Gastroesophageal sphincter (tissue), 4 donors: ENCODE measurements around the gene SHANK1. TPM values are rescaled to one million over a fixed set of nuclear protein-coding genes. Genes with fewer than 3 reads are reported as not detected.

Experiments
- ATAC-seq: fragments of 150-250 bp; one replicate; pipeline ENCODE4 v1.9.1; 2016; ENCODE audit warnings: mild to moderate bottlenecking, moderate library complexity
- H3K27ac ChIP-seq, 4 donors: fragments of 200-600 bp; sonication (generic) in 3 of 4; 1 replicate in 3 of 4; 2 replicates in 1 of 4; pipeline ENCODE4 v1.5.1; 2016 to 2019
- H3K27me3 ChIP-seq: fragments of 200-600 bp; sonication (generic); one replicate; pipeline ENCODE4 v1.5.1; 2019
- H3K36me3 ChIP-seq, 2 donors: fragments of 200-600 bp; sonication (generic); one replicate each; pipeline ENCODE4 v1.5.1; 2019; ENCODE audit warnings: control low read depth in 1 of 2
- H3K4me1 ChIP-seq, 3 donors: fragments of 200-600 bp; sonication (generic); 1 replicate in 2 of 3; 2 replicates in 1 of 3; pipeline ENCODE4 v1.5.1; 2016 to 2019; ENCODE audit warnings: control low read depth in 2 of 3
- H3K4me3 ChIP-seq, 2 donors: fragments of 200-600 bp; sonication (generic); one replicate each; pipeline ENCODE4 v1.5.1; 2019; ENCODE audit warnings: mild to moderate bottlenecking in 1 of 2, moderate library complexity in 1 of 2
- H3K9me3 ChIP-seq, 3 donors: fragments of 200-600 bp; sonication (generic); one replicate each; pipeline ENCODE4 v1.5.1; 2017 to 2019; ENCODE audit warnings: control low read depth in 2 of 3
- CTCF ChIP-seq, 4 experiments: fragments of 200-600 bp in 2 of 4; fragments of 450-650 bp in 2 of 4; sonication (generic) in 1 of 4; IDR thresholded peaks; one replicate each; pipeline ENCODE4 v1.5.1; 2017 to 2019; ENCODE audit warnings: antibody characterized with exemption in 4 of 4, mild to moderate bottlenecking in 2 of 4, moderate library complexity in 2 of 4
- EP300 ChIP-seq: sonication (generic); formaldehyde crosslinking; IDR thresholded peaks from one replicate; pipeline ENCODE4 v1.6.1; 2017; ENCODE audit warnings: antibody characterized with exemption, mild to moderate bottlenecking
- POLR2A ChIP-seq, 2 donors: fragments of 450-650 bp; IDR thresholded peaks; one replicate each; pipeline ENCODE4 v1.6.1; 2017; ENCODE audit warnings: antibody characterized with exemption in 2 of 2, mild to moderate bottlenecking in 2 of 2, moderate library complexity in 1 of 2
- POLR2AphosphoS5 ChIP-seq: sonication (generic); formaldehyde crosslinking; IDR thresholded peaks from one replicate; pipeline ENCODE4 v1.6.1; 2017; ENCODE audit warnings: antibody characterized with exemption
- WGBS, 2 donors: methylation state at CpG; one replicate each; pipeline ENCODE4 v1.1.5; 2018; ENCODE audit warnings: low coverage in 1 of 2; 5-methylcytosine and 5-hydroxymethylcytosine counted together
- total RNA-seq, 4 donors: library from RNA; depleted of rRNA; stranded (reverse); fragments of >200 nt; gene quantifications; one replicate each; pipeline ENCODE4 v1.1.0, GENCODE V29; 2016

SHANK1 gene
- total RNA-seq, 4 donors from 2014 or later, result 0.15 to 0.40 (median 0.31) TPM; not detected in 1

- Histone ChIP-seq H3K36me3 (no peaks in the 10 kb centered on the region), H3K9me3 (peaks cover 0 to 14% (median 0%) of the 10 kb centered on the region in 3 donors), H3K4me1 (peaks cover 0 to 14% (median 0%) of the 10 kb centered on the region in 3 donors), H3K4me3 (peak within 1 kb of the TSS in 1 of 2 donors; percentile 60), H3K27ac (no peak within 1 kb of the TSS), H3K27me3 (peaks cover 87% of the 10 kb centered on the region)
- 0 to 10% methylated on average over 2 to 20 of the region's 76 CpGs for WGBS, 2 donors
- TF ChIP-seq CTCF (IDR thresholded peaks at IDR 0.05) (no peak), POLR2A (IDR thresholded peaks at IDR 0.05) (no peak), EP300 (no peak), POLR2AphosphoS5 (no peak)
- peak; percentile 67 for ATAC-seq
Observed at GRCh38 chr19:50639121-50640112, 80.2 kb downstream of the SHANK1 start, which contains the start of gene SYT3. Gene SYT3, minus strand, starts transcription at chr19:50639881. Its CDS starts 2,470 bp downstream, at chr19:50637411.

GRCh38 chr19:50638600-50638999 is 81.0 kb downstream of the SHANK1 start:
- no peak for ATAC-seq
- Histone ChIP-seq H3K4me1 (peaks cover 0 to 14% (median 0%) of the 10 kb centered on the region in 3 donors), H3K27me3 (peaks cover 87% of the 10 kb centered on the region), H3K27ac (no peak overlapping the region), H3K9me3 (peaks cover 0 to 22% (median 0%) of the 10 kb centered on the region in 3 donors), H3K36me3 (no peaks in the 10 kb centered on the region), H3K4me3 (no peak overlapping the region)
- TF ChIP-seq EP300 (no peak), POLR2AphosphoS5 (no peak), CTCF (IDR thresholded peaks at IDR 0.05) (no peak), POLR2A (IDR thresholded peaks at IDR 0.05) (no peak)
- WGBS, 2 donors, result 35 to 45% methylated on average over 10 of the region's 10 CpGs

GRCh38 chr19:50636317-50637085 is 83.1 kb downstream of the SHANK1 start:
- Histone ChIP-seq H3K27me3 (peaks cover 85% of the 10 kb centered on the region), H3K36me3 (no peaks in the 10 kb centered on the region), H3K4me1 (peaks cover 0 to 14% (median 0%) of the 10 kb centered on the region in 3 donors), H3K27ac (no peak overlapping the region), H3K9me3 (peaks cover 0 to 36% (median 0%) of the 10 kb centered on the region in 3 donors), H3K4me3 (no peak overlapping the region)
- 80 to 91% methylated on average over 3 to 4 of the region's 5 CpGs for WGBS, 2 donors
- TF ChIP-seq CTCF (IDR thresholded peaks at IDR 0.05), result no peak
- no peak for TF ChIP-seq POLR2AphosphoS5
- TF ChIP-seq EP300, result no peak
- TF ChIP-seq POLR2A (IDR thresholded peaks at IDR 0.05), result no peak
- ATAC-seq, result no peak

- no peak overlapping the region for H3K4me3 ChIP-seq
- 96 to 100% methylated on average over 2 of the region's 2 CpGs for WGBS, 2 donors
- H3K27ac ChIP-seq, result no peak overlapping the region
- no peak for ATAC-seq
- H3K36me3 ChIP-seq, result no peaks in the 10 kb centered on the region
- peaks cover 0 to 3% (median 0%) of the 10 kb centered on the region in 3 donors for H3K4me1 ChIP-seq
- H3K9me3 ChIP-seq, result peaks cover 0 to 36% (median 0%) of the 10 kb centered on the region in 3 donors
- TF ChIP-seq CTCF (IDR thresholded peaks at IDR 0.05) (no peak), EP300 (no peak), POLR2A (IDR thresholded peaks at IDR 0.05) (no peak), POLR2AphosphoS5 (no peak)
- peaks cover 76% of the 10 kb centered on the region for H3K27me3 ChIP-seq
Observed at GRCh38 chr19:50633973-50634372, 85.6 kb downstream of the SHANK1 start.
